Endothelial cell of umbilical vein (primary cell): ENCODE measurements around the gene FNIP2. TPM values are rescaled to one million over a fixed set of nuclear protein-coding genes. Genes with fewer than 3 reads are reported as not detected.

Source experiments
- BruUV-seq: library from RNA; stranded (reverse); fragments of 400-500 nt; replicated peaks from 2 replicates; lab custom pipeline; 2021; lab: Mats Ljungman, UMichigan
- CTCF ChIA-PET: fragments of 300-600, 350-600 bp; sonication (Branson Sonifier 250); formaldehyde crosslinking; loops from one replicate; lab custom pipeline; 2021; ENCODE audit warnings: antibody characterized with exemption, inconsistent platforms; lab: Charles Lee
- POLR2A ChIA-PET: fragments of 300-600, 350-600 bp; sonication (Branson Sonifier 250); formaldehyde crosslinking; loops from one replicate; lab custom pipeline; 2021; ENCODE audit warnings: antibody characterized with exemption, inconsistent platforms; lab: Charles Lee
- DNase-seq: peaks from one replicate; pipeline ENCODE4 v3.0.0-alpha.2; 2011; ENCODE audit warnings: low read depth, low spot score
- FAIRE-seq: peaks from 2 replicates; lab custom pipeline; 2011; peaks lifted over from hg19 to GRCh38; lab: Jason Lieb, UNC
- H2AFZ ChIP-seq: 2 replicates; pipeline ENCODE4 v1.6.0; 2012; ENCODE audit warnings: low read depth, low read length, control low read depth, inconsistent platforms
- H3K27ac ChIP-seq: 2 replicates; pipeline ENCODE4 v1.5.1; 2011; ENCODE audit warnings: low read depth, mild to moderate bottlenecking, control low read depth, low read length, moderate library complexity; ENCODE audit not compliant: insufficient read depth
- H3K27me3 ChIP-seq, 2 experiments: 2 replicates each; pipeline versions ENCODE4 v1.6.0 to v1.6.1; 2011; ENCODE audit warnings: low read length in 2 of 2, mixed read lengths in 1 of 2; ENCODE audit not compliant: control insufficient read depth in 2 of 2, insufficient read depth in 2 of 2
- H3K36me3 ChIP-seq, 2 experiments: 2 replicates in 1 of 2; 3 replicates in 1 of 2; pipeline ENCODE4 v1.5.1; 2011; ENCODE audit warnings: low read length in 2 of 2, mild to moderate bottlenecking in 1 of 2, moderate library complexity in 1 of 2; ENCODE audit not compliant: control insufficient read depth in 2 of 2, insufficient read depth in 2 of 2; ENCODE audit errors: extremely low read depth in 1 of 2
- H3K4me1 ChIP-seq: 3 replicates; pipeline ENCODE4 v1.5.1; 2011; ENCODE audit warnings: mild to moderate bottlenecking, low read length; ENCODE audit not compliant: control insufficient read depth, insufficient read depth; ENCODE audit errors: extremely low read depth
- H3K4me2 ChIP-seq: 2 replicates; pipeline ENCODE4 v1.6.1; 2011; ENCODE audit warnings: low read length, control low read depth, mixed read lengths; ENCODE audit not compliant: insufficient read depth
- H3K4me3 ChIP-seq, 3 experiments: fragments of 200-600 bp in 1 of 3; sonication (generic), shearing (Covaris generic) in 1 of 3; replicated peaks in 1 of 3; 2 replicates each; pipeline ENCODE4 v1.5.1; 2011 to 2016; ENCODE audit warnings: control low read depth in 3 of 3, low read length in 3 of 3, mild to moderate bottlenecking in 2 of 3, inconsistent platforms in 1 of 3, low read depth in 1 of 3, moderate library complexity in 1 of 3; ENCODE audit not compliant: insufficient read depth in 1 of 3
- H3K79me2 ChIP-seq: 2 replicates; pipeline ENCODE4 v1.6.0; 2012; ENCODE audit warnings: low read length, inconsistent platforms; ENCODE audit not compliant: control insufficient read depth, insufficient read depth
- H3K9ac ChIP-seq: replicated peaks from 2 replicates; pipeline ENCODE3; 2011; ENCODE audit warnings: low read length, control low read depth; ENCODE audit not compliant: insufficient read depth; ENCODE audit errors: extremely low read depth
- H3K9me1 ChIP-seq: replicated peaks from 3 replicates; pipeline ENCODE4 v1.6.0; 2011; ENCODE audit warnings: mild to moderate bottlenecking, low read length; ENCODE audit not compliant: control insufficient read depth, insufficient read depth; ENCODE audit errors: extremely low read depth
- H3K9me3 ChIP-seq: replicated peaks from 2 replicates; pipeline ENCODE4 v1.5.1; 2012; ENCODE audit warnings: low read length, inconsistent platforms; ENCODE audit not compliant: control insufficient read depth, insufficient read depth
- H4K20me1 ChIP-seq: replicated peaks from 2 replicates; pipeline ENCODE3; 2011; ENCODE audit warnings: mild to moderate bottlenecking, low read length; ENCODE audit not compliant: control insufficient read depth, insufficient read depth; ENCODE audit errors: extremely low read depth
- EZH2 ChIP-seq: IDR thresholded peaks from 2 replicates; pipeline ENCODE4 v1.6.1; 2012; ENCODE audit warnings: borderline replicate concordance, low read depth, mild to moderate bottlenecking, moderate library complexity, low read length, inconsistent platforms; ENCODE audit not compliant: severe bottlenecking
- FOS ChIP-seq: IDR thresholded peaks from 2 replicates; pipeline ENCODE4 v1.6.1; 2011; ENCODE audit warnings: mild to moderate bottlenecking, low read length, moderate library complexity, borderline replicate concordance; ENCODE audit not compliant: insufficient read depth
- GATA2 ChIP-seq: IDR thresholded peaks from 2 replicates; pipeline ENCODE4 v1.7.0; 2011; ENCODE audit warnings: low read depth, mild to moderate bottlenecking, moderate library complexity, mixed read lengths, low read length; ENCODE audit not compliant: insufficient read length, insufficient read depth
- MYC ChIP-seq: IDR thresholded peaks from one replicate; pipeline ENCODE4 v1.6.1; 2011; ENCODE audit warnings: mild to moderate bottlenecking, low read depth, low read length
- POLR2A ChIP-seq: IDR thresholded peaks from 2 replicates; pipeline ENCODE4 v1.6.1; 2012; ENCODE audit warnings: low read depth, mild to moderate bottlenecking, control low read depth, low read length
- POLR2AphosphoS5 ChIP-seq: IDR thresholded peaks from 2 replicates; pipeline ENCODE4 v1.6.1; 2012; ENCODE audit warnings: low read depth, mild to moderate bottlenecking, control low read depth, low read length, moderate library complexity; ENCODE audit not compliant: insufficient read depth
- dilution Hi-C: fragments of 300-500 bp; cut with MboI; formaldehyde crosslinking; loops from one replicate; pipeline ENCODE4 v1.15.0; 2019; ENCODE audit warnings: low sequenced_read_pairs; ENCODE audit not compliant: extremely low pct_ligation_motif_present
- intact Hi-C: fragments of 100-400 bp; cut with micrococcal nuclease; formaldehyde crosslinking; loops from one replicate; pipeline ENCODE4 v1.10.0; 2022
- polyA plus RNA-seq, 4 experiments: library from polyadenylated mRNA; depleted of rRNA in 3 of 4; stranded (reverse) in 3 of 4; unstranded in 1 of 4; fragments of >200 nt; gene quantifications; 2 replicates each; pipeline versions ENCODE4 v1.2.1 to v1.2.3, GENCODE V29; 2011 to 2012; ENCODE audit warnings: missing spikeins in 1 of 4
- total RNA-seq: library from RNA; stranded (reverse); gene quantifications from 2 replicates; pipeline ENCODE4 v1.2.3, GENCODE V29; 2021
- TF ChIP-seq, protein P1 (sequence below), 2 donors: IDR thresholded peaks; 1 replicate in 1 of 2; 2 replicates in 1 of 2; pipeline ENCODE4 v1.5.1; 2011; ENCODE audit warnings: low read length in 2 of 2, mild to moderate bottlenecking in 2 of 2, moderate library complexity in 2 of 2, control low read depth in 1 of 2, inconsistent platforms in 1 of 2, low read depth in 1 of 2; ENCODE audit not compliant: insufficient read depth in 1 of 2; ENCODE audit errors: extremely low read depth in 1 of 2
- TF ChIP-seq, protein P2 (sequence below): IDR thresholded peaks from 2 replicates; pipeline ENCODE4 v1.6.1; 2011; ENCODE audit not compliant: insufficient read depth, insufficient read length

The FNIP2 gene
- total and polyA plus RNA-seq, 2 donors (not counting 3 experiments of a cell fraction or from before 2014, with no cell fraction given) = 4.5 to 14.4 TPM

DNA sequence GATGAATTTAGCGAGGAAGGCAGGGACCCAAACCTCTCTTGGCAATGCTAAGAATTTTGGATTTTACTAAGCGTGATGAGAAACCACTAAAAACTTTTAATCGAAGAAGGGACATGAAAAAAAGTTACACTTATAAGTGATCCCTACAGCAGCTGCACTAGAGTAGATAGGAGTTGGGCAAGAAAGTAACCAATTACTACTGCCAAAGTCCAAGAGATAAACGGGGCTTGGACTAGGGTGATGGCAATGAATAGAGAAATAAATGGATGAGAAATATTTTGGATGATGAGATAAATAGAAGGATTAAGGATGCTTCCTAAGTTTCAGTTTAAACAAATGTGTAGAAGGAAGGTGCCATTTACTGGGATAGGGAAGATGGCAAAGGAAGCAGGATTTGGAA, 6.3 kb upstream of the FNIP2 start:
- BruUV-seq = no TSS peak

DNA sequence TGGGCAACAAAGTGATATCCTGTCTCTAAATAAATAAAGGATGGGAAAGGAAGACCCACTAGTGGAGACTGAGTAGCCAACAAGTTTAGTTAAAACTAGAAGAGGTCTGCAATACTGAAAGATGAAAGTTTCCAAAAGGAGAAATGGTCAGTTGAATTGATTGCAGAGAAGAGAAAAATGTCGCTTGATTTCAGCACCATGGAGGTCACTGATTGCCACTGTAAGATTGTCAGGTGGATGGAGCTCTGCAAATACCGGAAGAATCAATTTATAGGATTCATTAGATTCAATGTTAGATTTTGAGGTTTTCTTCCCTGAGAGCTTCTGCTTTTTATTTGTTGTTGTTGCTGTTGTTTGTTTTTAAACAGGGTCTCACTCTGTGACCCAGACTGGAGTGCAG, 5.4 kb upstream of the FNIP2 start:
- BruUV-seq = no TSS peak
- POLR2A ChIA-PET = no interaction called here
- intact Hi-C loops = no loop called here
- no peaks in the 10 kb centered on the region for H3K9me1 ChIP-seq
- FAIRE-seq (no peak), DNase-seq (no peak)
- CTCF ChIA-PET = interaction anchor here (0.5 to 1.6 kb wide), 4 partner anchors 11 to 86 kb away, joined by 3 to 5 read pairs (median 4); no protein-coding TSS in a partner anchor
- H3K9ac ChIP-seq = no peak overlapping the region
- H3K9me3 ChIP-seq = no peaks in the 10 kb centered on the region
- TF ChIP-seq POLR2A (no peak), GATA2 (no peak), EZH2 (no peak), POLR2AphosphoS5 (no peak), FOS (no peak)
- TF ChIP-seq, protein P1, sequence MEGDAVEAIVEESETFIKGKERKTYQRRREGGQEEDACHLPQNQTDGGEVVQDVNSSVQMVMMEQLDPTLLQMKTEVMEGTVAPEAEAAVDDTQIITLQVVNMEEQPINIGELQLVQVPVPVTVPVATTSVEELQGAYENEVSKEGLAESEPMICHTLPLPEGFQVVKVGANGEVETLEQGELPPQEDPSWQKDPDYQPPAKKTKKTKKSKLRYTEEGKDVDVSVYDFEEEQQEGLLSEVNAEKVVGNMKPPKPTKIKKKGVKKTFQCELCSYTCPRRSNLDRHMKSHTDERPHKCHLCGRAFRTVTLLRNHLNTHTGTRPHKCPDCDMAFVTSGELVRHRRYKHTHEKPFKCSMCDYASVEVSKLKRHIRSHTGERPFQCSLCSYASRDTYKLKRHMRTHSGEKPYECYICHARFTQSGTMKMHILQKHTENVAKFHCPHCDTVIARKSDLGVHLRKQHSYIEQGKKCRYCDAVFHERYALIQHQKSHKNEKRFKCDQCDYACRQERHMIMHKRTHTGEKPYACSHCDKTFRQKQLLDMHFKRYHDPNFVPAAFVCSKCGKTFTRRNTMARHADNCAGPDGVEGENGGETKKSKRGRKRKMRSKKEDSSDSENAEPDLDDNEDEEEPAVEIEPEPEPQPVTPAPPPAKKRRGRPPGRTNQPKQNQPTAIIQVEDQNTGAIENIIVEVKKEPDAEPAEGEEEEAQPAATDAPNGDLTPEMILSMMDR (IDR thresholded peaks at IDR 0.05; ENCODE audit: extremely low read depth in 1 of 2, insufficient read depth in 1 of 2, low read depth in 1 of 2, low read length in 2 of 2) = no peak
- TF ChIP-seq, protein P2, sequence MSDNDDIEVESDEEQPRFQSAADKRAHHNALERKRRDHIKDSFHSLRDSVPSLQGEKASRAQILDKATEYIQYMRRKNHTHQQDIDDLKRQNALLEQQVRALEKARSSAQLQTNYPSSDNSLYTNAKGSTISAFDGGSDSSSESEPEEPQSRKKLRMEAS = no peak
- H3K4me2 ChIP-seq = no peak overlapping the region
- H3K36me3 ChIP-seq = no peaks in the 10 kb centered on the region
- no peak overlapping the region for H3K27ac ChIP-seq
- dilution Hi-C loops = no loop called here
- H3K4me1 ChIP-seq = peaks cover 6% of the 10 kb centered on the region
- H3K27me3 ChIP-seq = no peaks in the 10 kb centered on the region
- H4K20me1 ChIP-seq = no peaks in the 10 kb centered on the region
- H3K79me2 ChIP-seq = no peaks in the 10 kb centered on the region
- no peak overlapping the region for H3K4me3 ChIP-seq
- no peak overlapping the region for H2AFZ ChIP-seq

More for the DNA sequence above, 6.3 kb upstream of the FNIP2 start:
- no peaks in the 10 kb centered on the region for H4K20me1 ChIP-seq
- intact Hi-C loops (no loop called here), dilution Hi-C loops (no loop called here)
- H3K9me1 ChIP-seq = no peaks in the 10 kb centered on the region
- H3K4me1 ChIP-seq = no peaks in the 10 kb centered on the region
- H3K9me3 ChIP-seq = no peaks in the 10 kb centered on the region
- H3K4me3 ChIP-seq = no peak overlapping the region
- no peak overlapping the region for H3K9ac ChIP-seq
- H3K27ac ChIP-seq = no peak overlapping the region
- ChIA-PET CTCF (interaction anchor here (1.6 kb wide), 1 partner anchor 12 kb away, joined by 5 read pairs; no protein-coding TSS in a partner anchor), POLR2A (no interaction called here)
- no peaks in the 10 kb centered on the region for H3K27me3 ChIP-seq
- DNase-seq (no peak), FAIRE-seq (no peak)
- no peaks in the 10 kb centered on the region for H3K36me3 ChIP-seq
- no peak for TF ChIP-seq MYC
- no peak for TF ChIP-seq EZH2
- TF ChIP-seq, protein P2 = no peak
- TF ChIP-seq POLR2A = no peak
- no peak overlapping the region for H2AFZ ChIP-seq
- no peaks in the 10 kb centered on the region for H3K79me2 ChIP-seq
- H3K4me2 ChIP-seq = no peak overlapping the region
